Hepatic stellate cell (primary cell): ENCODE data around the gene SH3PXD2A.
A peak's percentile ranks its signal among the peaks of the same experiment; 100 is the strongest.

ENCODE experiments used
- DNase-seq: peaks from one replicate; pipeline ENCODE4 v3.0.0; 2011; ENCODE audit warnings: low spot score

The SH3PXD2A gene

DNA sequence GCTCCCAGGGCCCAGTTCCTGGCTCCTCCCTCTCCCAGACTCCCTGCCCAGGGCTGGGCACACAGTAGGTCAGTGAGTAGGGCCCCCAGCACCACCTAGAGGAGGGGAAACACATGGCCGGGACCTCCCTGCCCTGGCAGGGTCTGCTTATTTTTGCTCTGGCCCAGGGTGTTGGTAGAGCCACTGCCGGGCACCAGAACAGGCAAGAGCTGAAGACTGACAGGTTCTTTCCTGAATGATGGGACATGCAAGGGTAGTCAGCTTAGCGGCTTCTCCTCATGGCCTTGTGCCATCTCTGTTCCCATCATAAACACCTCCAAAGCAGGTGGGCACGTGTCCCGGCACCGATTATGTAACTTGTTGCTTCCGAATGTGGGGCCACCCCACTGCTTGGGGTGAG, 275.4 kb downstream of the SH3PXD2A start:
- DNase-seq, result no peak

DNA sequence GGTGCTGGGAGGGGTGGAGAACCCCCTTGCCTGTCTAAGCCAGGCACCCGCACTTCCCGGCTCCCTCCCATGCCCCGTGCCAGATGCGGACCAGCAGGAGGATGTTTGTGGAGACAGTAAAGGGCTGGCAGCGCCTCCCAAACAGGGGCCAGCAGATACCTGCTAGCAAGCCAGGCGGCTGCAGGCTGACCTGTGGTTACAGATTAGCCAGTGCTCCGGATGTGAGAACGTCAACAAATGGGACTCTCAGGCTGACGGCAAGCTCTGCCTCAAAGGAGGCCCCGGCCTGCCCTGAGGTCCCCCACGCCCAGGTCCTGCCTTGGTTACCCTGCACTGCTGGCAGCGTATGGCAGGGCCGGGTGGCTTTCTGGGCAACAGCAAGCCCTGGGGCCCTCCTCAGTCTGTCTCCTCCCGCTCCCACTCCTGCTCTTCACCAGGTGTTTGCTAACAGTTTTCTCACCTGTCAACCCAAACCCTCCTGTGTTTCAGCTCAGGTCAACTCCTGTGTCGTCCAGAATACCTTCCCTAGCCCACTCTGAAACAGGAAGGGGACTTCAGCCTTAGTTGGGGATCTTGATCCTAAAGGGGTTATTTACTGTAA, 276.5 kb downstream of the SH3PXD2A start:
- no peak for DNase-seq

DNA sequence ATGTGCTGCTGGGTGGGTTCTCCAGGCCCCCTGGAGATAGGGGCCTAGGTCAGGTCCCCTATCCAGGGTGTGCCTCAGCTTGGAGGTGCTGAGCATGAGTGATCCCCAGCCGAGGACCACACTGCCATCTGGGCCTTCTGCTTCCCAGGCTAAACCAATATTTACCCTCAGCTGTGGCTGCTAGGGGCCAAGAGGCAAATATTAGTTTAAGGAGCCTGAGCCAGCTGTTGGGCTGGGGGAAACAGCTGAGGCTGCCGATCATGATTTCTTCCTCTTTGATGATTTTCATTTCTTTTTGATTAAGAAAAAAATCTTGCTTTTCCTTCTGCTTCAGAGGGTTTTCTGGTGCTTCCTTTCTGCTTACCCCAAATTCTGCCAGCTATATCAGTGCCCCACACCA, 278.5 kb downstream of the SH3PXD2A start:
- no peak for DNase-seq

DNA sequence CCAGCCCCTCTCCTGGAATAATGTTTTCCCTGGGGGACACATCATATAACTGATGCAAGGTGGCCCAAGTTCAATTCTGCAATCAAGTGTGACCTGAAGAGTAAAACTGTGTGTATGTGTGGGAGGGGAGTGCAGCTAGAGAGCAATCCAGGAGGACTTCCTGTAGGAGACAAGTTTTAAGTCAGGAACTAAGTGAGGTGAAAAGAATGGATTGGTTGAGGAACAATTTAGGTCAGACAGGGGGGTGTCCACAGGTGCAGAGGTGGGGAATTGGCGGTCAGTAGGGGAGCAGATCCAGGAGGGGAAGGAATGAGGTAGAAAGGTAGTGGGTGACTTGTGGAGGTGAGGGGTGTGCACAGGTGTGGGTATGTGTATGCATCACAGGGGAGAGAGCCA, 279.3 kb downstream of the SH3PXD2A start:
- no peak for DNase-seq

DNA sequence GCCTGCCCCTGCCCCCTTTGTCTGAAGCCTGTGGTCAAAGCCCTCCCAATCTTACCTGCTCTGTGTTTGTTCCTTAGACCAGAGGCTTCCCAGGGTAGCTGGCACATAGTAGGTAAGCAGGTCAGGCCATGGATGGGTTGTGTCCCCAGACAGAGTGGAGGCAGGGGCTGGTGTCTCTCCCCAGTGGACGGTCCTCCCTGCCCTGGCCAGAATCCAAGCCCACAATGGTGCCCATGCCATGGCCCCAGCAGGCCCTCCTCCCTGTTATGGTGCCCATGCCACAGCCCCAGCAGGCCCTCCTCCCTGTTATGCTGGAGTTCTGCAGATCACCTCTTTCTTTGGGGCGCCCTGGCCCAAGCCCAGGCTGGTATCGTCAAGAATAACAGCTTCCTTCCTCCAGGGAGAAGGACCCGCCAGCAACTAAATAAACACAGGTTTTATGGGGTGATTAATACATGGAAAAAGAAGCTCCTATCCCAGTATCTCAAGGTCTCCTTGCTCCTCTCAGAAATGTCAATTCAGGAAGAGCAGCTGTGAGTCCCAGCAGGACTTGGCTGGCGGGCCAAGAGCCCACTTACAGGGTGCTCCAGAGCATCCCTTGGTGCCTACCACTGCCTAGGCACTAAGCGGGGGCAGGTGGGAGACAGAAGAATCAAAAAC, 279.8 kb downstream of the SH3PXD2A start:
- DNase-seq, result no peak

DNA sequence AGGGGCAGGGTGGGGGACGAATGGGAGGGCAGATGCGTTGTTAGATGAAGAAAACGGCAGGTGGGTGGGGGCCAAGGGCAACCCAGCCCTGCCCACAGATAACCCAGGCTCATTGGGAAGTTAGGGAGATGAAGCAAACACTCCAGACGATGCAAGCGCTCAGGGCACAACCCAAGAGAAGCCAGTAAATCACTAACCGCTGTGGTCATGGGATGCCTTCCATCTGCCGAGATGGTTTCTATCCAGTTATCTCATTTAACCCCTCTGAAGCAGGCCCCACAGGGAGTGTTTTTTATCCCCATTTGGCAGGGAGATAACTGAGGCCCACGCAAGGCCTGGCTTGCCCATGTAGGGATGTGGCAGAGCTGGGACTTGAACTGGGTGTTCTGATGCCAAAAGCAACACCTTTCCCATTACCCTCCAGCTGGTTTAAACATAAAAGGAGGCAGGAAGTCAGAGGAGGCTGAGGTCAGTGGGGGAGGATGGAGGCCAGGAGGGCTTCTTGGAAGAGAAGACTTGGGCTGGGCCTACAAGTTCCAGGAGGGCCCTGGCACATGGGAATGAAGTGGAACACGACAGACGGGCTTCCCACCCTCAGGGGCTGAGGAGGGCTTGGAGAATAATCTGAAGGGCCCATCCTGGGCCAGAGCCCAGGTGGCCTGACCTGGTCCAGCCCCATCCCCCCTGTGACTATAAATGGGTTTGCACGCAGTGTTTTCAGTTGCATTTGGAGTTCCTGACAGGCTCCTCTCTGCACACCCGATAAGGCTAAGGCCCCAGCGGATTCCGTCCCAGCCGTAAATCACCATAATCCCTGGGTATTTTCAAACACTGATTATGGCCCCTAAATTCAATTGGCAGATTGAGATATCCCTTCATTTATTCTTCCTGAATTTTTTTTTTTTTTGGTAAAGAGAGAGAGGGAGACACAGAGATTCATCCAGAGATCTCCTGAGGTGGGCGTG, 281.0 kb downstream of the SH3PXD2A start:
- DNase-seq, result no peak

DNA sequence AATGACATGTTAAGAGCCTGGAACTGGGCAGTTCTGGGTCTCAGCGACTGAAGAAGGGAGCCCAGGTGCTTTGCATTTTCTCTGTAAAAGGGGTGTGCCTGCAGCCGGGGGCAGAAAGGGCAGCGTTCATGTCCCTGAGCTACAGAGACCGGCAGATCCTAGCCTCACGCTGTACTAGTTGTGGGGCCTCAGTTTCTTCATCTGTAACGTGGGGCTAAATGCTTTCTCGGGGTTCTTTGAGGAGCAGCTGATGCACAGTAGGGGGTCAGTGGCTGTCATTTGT, 282.2 kb downstream of the SH3PXD2A start:
- DNase-seq, result no peak

DNA sequence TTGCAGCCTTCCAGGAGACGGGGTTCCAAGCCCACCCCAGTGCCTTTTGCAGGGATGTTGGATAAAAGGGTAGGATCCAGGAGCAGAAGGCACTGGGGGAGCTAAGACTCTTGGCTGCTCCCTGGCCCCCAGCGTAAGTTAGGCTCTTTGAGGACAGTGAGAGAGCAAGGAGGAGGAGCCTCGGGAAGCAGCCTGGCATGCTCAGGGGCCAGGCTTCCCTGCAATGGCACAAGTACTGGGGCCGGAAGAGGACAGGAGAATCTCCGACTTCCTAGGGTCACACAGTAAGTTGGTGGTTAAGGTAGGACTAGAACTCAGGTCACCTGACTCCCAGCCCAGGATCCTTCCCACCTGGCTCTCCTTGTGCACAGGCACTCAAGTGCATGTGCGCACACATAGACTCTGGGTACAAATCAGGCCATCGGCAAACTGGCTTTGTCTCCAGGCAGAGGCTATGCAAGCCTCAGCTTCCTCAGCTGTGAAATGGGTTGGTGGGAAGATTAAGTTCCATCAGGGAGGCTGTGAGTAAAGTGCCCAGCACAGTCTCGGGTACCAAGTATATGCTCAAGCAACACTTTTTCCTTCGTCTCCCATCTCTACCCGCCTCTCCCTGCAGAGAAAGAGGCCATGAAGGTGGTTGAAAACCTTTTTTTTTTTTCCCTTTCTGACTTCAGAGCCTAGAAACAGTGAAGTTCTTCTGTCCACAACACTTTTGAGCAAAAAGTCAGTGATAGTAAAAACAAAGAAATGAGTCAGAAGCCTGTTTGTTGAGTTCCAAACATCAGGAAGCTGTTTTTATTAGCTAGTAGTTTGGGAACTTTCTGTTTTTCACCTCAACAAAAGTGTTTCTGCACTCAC, 282.8 kb downstream of the SH3PXD2A start:
- DNase-seq, result peak; percentile 50

DNA sequence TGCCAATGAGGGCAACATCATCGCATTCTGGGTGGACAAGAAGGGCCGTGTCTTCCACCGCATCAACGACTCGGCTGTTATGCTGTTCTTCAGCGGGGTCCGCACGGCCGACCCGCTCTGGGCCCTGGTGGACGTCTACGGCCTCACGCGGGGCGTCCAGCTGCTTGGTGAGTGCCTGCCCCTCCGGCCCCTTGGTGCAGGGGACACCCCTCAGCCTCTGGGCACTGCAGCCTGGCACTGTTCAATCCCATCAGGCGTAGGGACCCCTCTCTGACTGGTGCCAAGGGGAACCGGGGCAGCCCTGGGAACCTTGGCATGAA, 283.8 kb downstream of the SH3PXD2A start:
- no peak for DNase-seq

DNA sequence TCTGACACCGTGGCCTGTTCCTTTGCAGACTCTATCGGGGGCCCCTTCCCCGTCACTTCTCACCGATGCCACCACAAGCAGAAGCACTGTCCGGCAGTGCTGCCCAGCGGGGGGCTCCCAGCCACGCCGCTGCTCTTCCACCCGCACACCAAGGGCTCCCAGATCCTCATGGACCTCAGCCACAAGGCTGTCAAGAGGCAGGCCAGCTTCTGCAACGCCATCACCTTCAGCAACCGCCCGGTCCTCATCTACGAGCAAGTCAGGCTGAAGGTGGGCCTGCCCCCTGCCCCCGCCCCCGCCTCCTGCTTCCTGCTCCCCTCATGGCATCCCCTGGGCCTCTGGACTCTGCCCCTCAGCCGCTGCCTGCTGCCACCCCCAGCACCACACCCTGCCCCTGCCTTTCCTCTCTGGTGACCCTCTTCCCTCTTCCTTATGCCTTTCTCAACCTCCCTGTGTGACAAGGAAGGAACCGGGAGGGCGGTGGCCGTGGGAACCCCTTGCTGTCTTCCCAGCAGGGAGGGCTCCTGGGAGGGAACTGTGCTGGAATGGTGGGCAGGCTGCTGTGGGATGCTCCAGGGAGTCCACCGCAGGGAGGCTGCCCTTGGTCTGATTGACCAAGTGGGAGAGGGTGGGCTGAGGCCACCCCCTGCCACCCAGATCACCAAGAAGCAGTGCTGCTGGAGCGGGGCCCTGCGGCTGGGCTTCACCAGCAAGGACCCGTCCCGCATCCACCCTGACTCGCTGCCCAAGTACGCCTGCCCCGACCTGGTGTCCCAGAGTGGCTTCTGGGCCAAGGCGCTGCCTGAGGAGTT, 284.3 kb downstream of the SH3PXD2A start:
- no peak for DNase-seq

DNA sequence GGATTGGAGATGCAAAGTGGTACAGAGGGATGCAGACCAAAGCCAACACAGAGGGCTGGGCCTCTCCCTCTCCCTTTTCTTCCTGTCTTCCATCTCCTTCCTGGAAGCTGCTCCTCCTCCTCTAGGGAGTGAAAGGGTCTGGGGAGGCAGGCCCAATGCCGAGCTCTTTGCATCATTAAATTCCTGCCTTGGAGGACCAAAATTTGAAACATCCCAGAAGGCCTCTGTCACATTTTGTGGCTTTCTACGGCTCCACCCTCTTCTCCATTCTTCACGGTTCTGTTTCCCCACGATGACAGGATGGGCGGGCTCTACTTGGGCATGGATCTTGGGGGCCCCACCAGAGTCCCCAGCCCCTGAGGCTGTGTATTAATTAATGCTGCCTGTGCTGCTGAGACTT, 285.5 kb downstream of the SH3PXD2A start:
- DNase-seq, result peak; percentile 60

DNA sequence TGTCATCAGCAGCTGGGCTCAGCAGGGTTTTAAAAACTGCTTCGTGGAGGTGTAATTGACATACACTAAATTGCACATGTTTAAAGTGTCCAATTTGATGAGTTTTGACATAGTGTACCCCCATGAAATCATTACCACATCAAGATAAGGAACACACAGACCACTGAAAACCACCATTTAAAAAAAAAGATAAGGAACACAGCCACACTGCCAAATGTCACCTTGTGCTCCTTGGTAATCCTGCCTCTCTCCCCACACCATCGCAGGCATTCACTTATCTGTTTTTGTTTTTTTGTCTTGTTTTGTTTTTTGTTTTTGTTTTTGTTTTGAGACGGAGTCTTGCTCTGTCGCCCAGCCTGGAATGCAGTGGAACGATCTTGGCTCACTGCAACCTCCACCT, 286.9 kb downstream of the SH3PXD2A start:
- DNase-seq, result no peak

DNA sequence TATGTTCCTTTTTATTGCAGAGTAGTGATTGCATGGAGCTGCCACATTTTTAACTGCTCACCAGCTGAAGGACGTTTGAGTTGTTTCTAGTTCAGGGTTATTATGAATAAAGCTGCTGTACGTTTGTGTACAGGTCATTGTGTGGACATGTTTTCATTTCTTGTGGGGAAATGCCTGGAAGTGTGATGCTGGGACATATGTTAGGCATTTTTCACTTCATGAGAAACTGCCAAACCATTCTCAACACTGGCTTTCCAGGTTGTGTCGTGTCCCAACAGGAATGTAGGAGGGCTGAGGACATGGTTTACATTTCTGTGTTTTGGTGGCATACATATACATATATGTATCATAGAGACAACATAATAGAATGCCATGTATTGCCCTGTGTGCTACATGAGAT, 288.8 kb downstream of the SH3PXD2A start:
- no peak for DNase-seq

DNA sequence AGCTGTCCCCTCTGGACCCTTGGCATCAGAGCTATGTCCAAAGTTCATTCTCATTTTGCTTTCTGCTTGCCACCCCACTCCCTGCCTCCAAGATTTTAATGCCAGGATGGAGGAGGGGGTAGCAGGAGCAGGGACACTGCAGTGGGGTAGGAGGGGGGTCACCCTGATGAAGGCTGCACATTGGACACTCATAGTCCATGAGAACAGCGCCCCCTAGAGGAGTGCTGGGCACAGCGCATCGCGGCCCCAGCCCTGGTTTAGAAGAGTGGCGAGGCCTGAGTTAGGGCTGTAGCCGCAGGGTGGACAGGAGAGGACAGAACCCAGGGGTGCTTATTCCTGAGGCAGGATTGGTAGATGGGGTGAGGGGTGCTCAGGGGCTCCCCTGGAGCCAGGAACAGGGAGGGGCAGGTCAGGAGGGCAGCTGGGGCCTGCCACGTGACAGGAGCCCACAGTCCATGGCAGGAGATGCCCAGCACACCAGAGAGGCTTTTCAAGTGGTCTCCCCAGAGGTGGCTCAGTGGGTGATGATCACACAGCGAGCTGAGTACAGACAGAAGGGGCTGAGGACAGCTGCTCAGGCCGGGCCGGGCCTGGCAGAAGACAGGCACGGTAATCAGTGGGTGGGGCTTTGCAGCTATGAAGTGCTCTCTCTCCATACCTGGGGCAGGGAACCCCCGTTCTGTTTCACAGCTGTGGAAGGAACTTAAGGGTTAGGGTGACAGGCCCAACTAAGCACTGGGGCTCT, 290.4 kb downstream of the SH3PXD2A start:
- peak; percentile 60 for DNase-seq

DNA sequence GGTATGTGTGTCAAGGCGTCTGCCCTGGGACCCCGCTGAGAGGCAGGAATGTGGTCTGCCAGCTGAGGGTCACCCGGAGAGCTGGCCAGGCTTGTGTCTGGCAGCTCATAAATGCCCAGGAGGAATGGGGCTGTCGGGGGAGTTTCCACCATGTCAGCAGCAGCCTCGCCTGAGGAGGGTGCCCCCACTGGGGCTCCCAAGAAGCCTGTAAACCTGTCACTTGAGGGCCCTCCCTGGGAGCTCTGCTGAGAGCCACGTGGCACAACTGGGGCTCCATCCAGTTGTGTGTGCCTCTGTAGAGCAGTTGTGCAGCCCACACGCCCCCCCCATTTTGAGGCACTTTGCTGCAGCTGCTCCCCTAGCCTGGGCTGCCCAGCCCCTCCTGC, 291.3 kb downstream of the SH3PXD2A start:
- DNase-seq, result no peak

DNA sequence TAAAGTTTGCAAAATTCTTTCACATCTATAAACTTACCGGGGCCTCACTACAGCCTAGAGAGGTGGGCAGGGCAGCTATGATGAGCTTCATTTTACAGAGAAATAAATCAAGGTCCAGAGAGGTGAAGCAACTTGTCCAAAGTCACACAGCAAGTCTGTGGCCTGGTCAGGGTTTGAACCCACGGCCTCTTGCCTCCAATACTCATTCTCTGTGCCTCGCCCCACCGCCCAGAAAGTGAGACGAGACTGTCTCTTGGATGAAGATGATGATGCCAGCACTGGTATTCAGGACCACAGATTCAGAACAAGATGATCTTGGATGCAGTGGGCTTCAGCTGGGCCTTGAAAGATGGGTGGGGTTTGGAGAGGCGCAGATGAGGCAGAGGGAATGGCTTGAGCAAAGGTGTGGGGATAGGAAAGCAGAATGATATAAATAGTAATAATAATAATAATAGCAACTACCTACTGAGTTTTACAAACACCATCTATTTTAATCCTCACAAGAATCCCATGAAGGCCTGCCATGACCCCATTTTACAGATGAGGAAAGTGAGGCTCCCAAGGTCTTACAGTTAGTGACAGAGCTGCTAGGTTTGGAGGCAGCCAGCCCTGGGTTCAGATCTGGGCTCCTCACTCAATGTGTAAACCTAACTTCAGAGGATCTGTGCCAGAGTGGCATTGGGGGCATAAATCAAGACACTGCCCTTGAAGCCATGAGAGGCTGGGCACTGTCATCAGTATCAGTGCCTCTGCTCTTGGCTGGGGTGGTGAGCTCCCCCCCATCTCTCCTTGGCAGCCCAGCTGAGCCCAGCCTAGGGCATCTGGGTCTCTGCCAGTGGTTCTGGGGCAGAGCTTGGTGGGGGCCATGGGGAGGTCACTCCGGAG, 291.9 kb downstream of the SH3PXD2A start:
- no peak for DNase-seq

DNA sequence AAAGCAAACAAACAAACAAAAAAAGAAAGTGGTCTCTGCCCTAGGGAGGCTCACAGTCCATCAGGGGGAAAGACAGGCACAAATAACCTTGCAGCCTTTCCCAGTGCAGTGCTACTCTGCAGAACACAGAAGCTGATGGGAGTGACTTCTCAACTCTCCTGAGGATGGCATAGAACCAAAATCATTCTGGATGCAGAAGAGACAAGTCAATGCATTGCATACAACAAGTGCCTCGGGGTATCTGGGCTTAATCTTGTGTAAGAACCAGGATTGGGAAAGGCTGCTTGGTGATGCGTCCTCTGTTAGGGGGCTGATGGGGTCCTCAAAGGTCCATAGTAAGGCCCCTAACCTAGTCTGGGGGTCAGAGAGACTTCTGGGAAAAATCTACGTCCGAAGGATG, 293.0 kb downstream of the SH3PXD2A start:
- DNase-seq, result no peak

DNA sequence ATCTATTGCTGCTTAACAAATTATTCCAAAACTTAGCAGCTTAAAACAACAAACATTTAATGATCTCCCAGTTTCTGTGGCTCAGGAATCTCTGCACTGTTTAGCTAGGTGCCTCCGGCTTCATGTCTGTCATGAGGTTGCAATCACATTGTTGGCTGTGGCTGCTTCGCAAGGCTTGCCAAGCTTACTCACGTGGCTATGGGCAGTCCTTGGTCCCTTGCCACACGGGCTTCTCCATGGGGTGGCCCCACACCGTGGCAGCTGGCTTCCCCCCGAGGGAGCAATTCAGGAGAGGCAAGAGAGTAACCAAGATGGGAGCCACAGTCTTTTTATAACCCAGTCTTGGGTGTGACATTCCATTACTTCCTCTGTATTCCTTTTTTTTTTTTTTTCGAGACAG, 294.5 kb downstream of the SH3PXD2A start:
- DNase-seq, result no peak

DNA sequence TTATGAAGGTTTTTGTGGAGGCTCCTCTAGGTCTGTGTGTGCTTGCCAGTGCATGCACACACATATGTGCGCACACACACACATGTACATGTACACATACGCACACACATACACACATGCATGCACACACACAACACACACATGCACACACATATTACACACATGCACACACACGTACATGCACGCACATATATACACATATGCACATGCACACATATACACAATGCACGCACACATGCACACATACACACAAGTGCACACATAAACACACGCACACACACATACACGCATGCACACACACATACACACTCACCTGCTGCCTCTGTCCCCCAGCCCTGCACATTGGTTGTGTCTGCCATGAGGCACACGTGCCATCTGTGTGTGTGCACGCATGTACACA, 295.6 kb downstream of the SH3PXD2A start:
- no peak for DNase-seq

DNA sequence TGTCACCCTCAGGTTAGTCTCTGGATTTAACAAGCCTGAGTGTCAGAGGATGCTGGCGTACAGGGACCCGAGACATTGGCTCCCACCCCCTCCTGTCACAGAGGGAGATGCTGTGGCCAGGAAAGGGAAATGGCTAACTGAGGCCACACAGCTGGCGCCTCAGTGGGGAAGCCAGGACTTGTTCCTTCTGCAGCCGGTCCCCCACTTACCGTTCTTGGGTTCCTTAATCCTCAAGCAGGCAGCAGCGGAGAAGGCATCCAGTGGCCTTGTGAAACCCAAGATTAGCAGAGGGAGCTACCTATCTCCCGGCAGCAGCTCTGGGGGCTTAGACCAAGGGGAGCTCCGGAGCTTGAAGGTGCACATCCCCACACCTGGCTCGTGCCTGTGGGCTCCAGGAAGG, 296.5 kb downstream of the SH3PXD2A start:
- DNase-seq, result no peak
